HG02642 (cell line): Measurements from ENCODE around the gene ZNF624.

Experiments used
- ATAC-seq: cut with Tn5 transposase; IDR thresholded peaks from one replicate; pipeline ENCODE4 v1.9.1; 2021; ENCODE audit warnings: mild to moderate bottlenecking; ENCODE audit not compliant: unreplicated experiment, poor library complexity

Gene ZNF624

GRCh38 chr17:16599537-16599936, 54.1 kb downstream of the ZNF624 start:
- no peak for ATAC-seq

DNA sequence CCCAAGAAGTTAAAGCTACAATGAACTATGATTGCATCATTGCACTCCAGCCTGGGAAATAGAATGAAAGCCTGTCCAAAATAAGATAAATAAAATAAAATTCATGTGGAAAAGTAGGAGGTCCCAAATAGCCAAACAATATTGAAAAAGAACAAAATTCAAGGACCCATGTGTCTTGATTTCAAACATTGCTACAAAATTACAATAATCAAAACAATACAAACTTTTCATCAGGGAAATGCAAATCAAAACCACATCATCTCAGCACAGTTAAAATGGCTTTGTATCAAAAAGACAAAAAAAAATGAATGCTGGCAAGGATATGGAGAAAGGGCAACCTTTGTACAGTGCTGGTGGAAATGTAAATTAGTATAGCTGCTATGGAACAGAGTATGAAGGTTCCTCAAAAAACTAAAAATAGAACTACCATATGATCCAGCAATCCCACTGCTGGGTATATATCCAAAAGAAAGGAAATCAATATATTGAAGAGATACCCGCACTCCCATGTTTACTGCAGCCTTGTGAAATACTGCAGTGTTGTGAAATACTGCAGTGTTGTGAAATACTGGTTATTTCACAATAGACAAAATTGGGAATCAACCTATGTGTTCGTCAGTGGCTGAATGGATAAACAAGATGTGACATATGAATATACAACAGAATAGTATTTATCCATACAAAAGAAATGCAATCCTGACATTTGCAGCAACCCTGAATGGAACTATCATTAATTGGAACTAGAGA, 60.1 kb downstream of the ZNF624 start:
- no peak for ATAC-seq

GRCh38 chr17:16589097-16589969, 64.3 kb downstream of the ZNF624 start:
- ATAC-seq = peak; percentile 91

GRCh38 chr17:16585796-16586195, 67.9 kb downstream of the ZNF624 start:
- ATAC-seq = no peak

- ATAC-seq = peak; percentile 55
Measured at GRCh38 chr17:16584273-16584995, 69.2 kb downstream of the ZNF624 start.

DNA sequence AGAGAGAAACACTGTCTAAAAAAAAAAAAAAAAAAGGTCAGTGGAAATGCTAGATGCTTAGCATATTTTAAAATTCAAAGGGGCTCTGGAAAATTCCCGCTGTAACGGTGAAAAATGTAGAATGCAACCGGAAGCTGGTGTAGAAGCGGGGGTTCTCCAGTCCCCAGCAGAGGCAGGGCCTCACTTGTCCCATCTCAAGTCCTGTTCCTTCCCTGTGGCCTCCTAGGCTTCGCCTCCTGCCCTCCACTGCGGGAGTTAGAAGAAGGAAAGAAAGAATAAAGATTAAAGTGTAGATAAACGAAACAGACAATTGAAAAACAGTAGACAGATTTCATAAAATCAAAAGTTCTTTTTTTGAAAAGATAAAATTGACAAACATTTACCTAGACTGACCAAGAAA, 69.9 kb downstream of the ZNF624 start:
- ATAC-seq = no peak

GRCh38 chr17:16573466-16573865, 80.2 kb downstream of the ZNF624 start:
- ATAC-seq = no peak
